ENCODE measurements around the gene SPATS2.

GRCh38 chr12:49566361-49566760 lies 199.1 kb downstream of the SPATS2 start:
- TF ChIP-seq CTCF (IDR thresholded peaks at IDR 0.05) (no peak), POLR2A (IDR thresholded peaks at IDR 0.05) (no peak)

All from testis (tissue), 2 donors.